LNCAP (cell line): ENCODE measurements around the gene LAMA5.

Experiments
- TF ChIP-seq, protein P1 (sequence below): fragments of 450-650 bp; IDR thresholded peaks from 2 replicates; pipeline ENCODE4 v1.5.1; 2017; ENCODE audit warnings: mild to moderate bottlenecking

LAMA5 gene

DNA sequence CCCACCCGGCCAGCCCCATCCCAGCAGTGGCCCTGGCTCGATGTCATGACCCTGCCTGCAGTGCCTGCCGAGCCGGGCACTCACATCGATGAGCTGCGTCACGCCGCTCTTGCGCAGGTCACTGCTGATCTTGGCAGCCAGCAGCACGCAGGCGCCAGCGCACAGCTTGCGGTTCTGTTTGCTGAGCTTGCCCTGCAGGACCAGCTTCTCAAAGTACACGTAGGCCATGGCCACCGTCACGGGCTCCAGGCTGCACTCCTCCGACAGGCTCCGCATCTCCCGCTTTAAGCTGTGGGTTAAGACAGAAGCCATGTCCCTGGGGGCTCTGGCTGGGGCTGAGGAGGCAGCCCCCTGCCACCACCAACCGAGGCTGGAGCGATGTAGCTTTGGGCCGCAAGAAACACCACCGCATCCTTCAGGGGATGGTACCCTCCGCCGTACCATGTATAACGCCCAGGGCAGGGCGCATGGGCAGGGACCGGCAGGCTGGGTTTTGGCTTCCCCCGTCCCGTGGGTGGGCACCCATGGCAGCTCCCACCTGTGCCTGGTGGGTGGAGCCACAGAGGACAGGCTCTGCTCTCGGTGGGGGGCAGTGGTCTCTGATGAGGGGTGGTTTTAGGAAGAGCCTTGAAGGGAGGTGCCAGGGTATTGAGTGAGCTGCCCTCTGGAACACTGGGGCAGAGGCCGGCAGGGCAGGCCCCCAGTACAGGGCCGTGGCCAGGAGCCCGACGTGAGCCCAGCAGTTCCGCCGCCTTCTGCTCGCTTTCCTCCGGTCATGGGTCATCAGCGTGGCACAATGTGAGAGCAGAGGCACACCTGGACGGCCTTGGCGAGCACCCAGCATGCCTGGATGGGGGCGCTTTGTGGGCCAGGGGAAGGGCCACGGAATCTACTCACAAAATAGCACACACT is 24.3 kb upstream of the LAMA5 start:
- TF ChIP-seq, protein P1, sequence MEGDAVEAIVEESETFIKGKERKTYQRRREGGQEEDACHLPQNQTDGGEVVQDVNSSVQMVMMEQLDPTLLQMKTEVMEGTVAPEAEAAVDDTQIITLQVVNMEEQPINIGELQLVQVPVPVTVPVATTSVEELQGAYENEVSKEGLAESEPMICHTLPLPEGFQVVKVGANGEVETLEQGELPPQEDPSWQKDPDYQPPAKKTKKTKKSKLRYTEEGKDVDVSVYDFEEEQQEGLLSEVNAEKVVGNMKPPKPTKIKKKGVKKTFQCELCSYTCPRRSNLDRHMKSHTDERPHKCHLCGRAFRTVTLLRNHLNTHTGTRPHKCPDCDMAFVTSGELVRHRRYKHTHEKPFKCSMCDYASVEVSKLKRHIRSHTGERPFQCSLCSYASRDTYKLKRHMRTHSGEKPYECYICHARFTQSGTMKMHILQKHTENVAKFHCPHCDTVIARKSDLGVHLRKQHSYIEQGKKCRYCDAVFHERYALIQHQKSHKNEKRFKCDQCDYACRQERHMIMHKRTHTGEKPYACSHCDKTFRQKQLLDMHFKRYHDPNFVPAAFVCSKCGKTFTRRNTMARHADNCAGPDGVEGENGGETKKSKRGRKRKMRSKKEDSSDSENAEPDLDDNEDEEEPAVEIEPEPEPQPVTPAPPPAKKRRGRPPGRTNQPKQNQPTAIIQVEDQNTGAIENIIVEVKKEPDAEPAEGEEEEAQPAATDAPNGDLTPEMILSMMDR: no peak

DNA sequence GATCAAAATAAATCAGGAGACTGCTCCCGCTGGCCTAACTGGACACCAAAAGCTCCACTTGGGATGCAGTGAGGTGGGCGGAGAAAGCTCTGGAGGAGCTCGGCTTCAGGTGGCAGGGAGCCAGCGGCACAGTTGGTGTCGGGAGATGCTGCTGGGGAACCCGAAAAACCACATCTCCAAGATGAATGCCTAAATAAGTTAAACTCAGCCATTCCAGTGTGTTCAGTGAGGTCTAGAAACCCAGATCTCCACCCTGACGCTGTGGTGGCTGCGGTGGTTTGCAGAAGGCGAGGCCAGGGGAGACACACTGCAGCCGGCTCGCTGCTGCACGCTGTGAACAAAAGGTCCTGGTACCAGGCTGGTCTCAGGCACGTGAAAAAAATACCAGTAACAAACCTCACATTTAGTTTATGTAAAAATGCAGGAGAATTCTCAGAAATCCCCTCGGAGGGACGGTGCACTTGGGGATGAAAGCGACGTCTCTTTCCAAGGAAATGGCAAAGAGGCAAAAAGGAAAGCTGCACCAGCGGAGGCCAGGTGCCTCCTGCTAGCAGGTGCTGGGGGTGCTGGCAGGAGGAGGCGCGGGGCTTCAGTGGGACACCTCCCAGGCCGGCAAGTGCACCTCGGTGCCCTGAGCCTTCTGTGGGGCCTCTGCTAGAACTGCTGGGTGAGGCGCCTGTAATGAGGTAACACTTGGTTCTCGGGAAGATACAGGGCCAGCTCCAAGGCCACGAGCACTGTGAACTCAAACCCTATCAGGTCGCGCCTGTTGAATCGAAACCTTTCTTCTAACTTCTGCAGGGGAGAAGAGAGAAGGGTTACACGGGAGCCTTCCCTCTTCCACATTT is 23.4 kb upstream of the LAMA5 start:
- TF ChIP-seq, protein P1: no peak

DNA sequence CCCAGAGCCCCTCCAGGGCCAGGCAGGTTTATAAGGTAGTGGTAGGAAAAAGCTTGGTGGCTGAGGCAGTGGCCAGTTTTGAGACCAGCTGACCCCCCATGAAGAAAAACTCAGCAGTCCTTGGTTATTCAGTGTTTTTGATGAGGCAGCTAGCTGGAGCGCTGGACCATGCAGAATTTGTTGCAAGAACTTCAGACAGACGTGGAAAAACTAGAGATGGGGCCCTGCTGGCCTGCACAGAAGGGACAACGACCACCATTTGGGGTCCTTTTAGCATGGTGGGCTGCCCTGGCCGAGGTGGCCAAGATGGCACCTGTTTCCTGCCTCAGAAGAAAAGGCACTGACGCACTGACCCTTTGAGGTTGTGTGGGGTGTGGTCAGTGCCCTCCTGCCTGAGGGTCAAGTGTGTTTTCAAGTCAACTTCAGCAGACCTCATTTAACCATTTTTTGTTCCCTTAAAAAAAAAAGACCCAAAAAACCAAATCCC is 22.5 kb upstream of the LAMA5 start:
- TF ChIP-seq, protein P1: no peak

DNA sequence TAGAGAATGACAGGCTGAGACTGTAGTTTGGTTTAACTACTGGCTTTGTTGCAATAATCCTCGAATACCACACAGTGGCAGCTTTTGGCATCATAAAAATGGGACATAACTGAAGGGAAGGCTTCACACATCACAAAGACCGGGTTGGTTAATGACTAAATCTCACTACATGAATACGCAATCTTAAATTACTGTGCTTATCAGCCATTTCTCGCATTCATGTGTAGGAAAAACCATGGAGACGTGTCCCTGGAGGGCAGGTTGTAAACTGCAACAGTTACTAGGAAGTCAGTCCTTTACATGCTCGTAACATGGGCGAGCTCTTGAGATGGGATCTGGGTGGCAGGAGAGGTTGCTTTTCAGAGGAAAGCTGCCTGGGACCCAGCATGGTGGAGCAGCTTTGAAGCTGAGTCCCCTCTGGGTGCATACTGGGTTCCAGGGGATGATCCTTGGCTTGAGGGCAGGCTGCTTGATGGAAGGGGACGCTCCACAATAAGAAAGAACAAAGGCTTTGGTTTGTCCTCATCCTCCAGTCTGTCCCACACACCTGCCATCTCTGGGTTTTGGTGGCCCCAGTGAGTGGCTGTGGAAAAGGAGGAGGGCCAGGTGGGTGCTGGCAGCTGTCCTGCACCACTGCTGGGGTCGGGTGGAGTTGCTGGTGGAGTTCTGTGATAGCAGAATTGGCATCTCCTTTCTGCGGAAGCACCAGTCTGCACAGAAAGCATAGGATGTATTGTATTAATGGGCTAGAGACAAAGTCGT is 21.9 kb upstream of the LAMA5 start:
- TF ChIP-seq, protein P1: no peak

DNA sequence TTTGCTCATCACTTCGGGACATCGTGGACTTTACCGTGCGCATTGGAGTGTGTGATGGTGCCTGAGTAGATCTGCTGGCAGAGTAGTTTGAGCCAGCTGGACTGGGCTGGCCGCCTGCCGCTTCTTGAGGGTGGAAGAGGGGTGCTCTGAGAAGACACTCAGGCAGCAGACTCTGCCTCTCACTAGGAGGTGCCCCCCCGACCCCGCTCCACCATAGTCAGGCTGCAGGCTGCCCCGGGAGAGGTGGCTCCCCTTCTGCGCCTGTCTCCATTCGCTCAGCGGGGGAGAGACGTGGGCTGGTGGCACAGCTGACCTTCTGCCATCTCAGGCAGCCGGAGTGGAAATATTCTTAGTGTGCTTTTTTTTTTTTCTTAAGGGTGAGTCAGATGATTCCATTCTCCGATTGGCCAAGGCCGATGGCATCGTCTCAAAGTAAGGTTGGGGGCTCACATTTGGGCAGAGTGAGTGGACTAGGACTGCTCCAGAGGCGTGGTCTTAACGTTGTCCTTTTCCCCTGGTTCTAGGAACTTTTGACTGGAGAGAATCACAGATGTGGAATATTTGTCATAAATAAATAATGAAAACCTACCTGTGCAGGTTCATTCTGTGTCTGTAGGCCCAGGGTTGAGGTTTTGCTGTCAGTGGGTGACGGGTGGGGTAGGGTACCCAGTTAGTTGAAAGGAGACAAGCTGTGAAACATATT is 21.0 kb upstream of the LAMA5 start:
- TF ChIP-seq, protein P1: no peak

DNA sequence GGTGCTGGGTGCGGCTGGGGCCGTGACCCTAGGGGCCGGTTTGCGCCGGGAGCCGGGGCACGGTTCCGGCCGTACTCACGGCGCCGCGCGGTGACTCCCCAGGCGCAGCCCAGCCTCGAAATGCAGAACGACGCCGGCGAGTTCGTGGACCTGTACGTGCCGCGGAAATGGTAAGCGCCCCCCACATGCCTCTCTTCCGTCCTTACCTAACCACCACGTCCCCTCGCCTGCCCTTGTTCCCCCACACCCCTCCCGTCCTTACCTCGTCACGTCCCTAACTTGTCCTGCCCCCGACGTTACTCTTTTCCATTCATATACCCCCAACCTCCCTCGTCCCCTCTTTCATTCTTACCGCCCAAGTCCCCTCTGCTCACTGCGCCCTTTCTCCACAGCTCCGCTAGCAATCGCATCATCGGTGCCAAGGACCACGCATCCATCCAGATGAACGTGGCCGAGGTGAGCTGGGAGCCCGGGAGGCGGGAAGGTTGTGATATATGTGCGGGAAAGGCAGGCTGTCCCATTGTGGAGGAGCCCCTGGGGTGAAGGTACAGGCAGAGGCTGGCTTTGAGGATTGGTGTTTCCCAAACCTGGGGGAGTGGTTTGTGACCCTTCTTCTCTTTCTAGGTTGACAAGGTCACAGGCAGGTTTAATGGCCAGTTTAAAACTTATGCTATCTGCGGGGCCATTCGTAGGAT is 20.3 kb upstream of the LAMA5 start:
- TF ChIP-seq, protein P1: no peak
